ENCODE results near the gene PPTC7.
"Not testable (repeated sequence)": the region's sequence is repeated elsewhere in the genome, so short reads cannot be mapped to it uniquely, and the experiment has no call there.

Gene PPTC7

GRCh38 chr12:110585231-110585799 lies 2.2 kb upstream of the PPTC7 start:
- DNase-seq (ENCODE audit: low spot score): peak; percentile 71

- DNase-seq (ENCODE audit: low spot score): peak; percentile 53
These were observed 612 bp downstream of the PPTC7 start for GRCh38 chr12:110582276-110583136.

- no peak for DNase-seq (ENCODE audit: low spot score)
These were observed 1.2 kb downstream of the PPTC7 start for GRCh38 chr12:110581931-110582275.

GRCh38 chr12:110579535-110580253 lies 3.4 kb downstream of the PPTC7 start:
- DNase-seq (ENCODE audit: low spot score): no peak

DNA sequence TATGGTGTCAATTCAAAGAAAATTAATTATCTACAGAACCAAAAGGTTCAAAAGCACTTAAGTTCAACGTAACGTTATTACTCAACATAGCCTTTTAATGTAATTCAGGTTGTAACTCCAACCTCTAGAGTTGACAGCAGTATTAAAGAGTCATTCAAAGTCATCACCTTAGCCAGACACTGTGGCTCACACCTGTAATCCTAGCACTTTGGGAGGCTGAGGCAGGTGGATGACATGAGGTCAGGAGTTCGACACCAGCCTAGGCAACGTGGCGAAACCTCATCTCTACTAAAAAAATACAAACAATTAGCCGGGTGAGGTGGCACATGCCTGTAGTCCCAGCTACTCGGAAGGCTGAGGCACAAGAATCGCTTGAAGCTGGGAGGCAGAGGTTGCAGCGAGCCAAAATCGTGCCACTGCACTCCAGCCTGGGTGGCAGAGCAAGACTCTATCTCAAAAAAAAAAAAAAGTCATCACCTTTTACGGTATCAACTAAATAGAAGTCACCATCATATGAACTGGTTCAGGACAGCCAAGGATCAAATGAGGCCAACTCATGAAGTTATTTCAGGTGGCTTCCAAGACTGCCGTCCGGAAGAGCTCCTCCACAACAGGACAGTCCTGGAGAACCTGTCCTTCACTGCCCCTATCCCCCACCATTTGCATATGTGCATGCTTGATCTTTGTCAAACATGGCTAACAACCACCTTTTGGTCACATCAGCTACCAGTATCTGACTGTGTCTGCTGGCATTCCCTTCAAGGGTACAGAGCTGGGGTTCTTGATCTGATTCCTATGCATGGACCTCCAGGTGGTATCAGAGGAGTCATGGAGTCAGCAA lies 4.2 kb downstream of the PPTC7 start:
- no peak for DNase-seq (ENCODE audit: low spot score)

DNA sequence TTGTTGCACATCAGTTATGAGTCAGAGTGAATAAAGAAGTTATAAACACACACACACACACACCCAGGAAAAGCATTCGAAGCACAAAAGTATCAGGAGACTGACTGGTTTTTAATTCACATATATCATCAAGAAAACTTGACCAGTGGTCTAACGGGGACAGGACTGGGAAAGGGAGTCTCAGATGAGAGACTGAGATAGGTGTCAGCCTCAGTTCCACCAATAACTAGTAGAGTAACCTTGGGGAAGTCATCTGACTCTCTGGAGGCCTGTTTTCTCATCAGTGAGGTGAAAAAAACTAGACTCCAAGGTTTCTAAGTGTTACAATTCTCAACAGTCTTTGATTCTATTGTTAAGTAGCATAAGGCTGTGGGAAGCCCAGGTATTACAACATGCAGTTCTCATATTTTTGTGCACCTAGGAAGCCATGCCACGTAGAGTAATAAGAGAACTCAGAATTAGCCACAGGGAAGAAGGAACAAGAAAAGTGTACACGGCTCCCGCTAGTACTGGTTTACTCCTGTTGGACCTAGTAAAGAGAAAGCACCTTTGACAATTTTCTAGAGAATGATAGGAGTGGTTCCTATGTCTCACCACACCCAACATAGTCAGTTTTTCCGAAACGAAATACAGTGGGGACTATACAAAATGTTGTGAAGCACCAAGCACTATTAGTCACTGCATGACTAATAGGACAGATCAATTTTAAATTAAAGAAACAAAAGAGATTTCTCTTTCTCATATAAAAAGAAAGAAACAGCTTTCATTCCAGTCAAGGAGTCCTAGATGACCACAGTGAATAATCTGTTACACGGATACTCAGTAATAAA lies 5.0 kb downstream of the PPTC7 start:
- no peak for DNase-seq (ENCODE audit: low spot score)

GRCh38 chr12:110576504-110576903 lies 6.6 kb downstream of the PPTC7 start:
- no peak for DNase-seq (ENCODE audit: low spot score)

GRCh38 chr12:110575326-110575725 lies 7.8 kb downstream of the PPTC7 start:
- no peak for DNase-seq (ENCODE audit: low spot score)

DNA sequence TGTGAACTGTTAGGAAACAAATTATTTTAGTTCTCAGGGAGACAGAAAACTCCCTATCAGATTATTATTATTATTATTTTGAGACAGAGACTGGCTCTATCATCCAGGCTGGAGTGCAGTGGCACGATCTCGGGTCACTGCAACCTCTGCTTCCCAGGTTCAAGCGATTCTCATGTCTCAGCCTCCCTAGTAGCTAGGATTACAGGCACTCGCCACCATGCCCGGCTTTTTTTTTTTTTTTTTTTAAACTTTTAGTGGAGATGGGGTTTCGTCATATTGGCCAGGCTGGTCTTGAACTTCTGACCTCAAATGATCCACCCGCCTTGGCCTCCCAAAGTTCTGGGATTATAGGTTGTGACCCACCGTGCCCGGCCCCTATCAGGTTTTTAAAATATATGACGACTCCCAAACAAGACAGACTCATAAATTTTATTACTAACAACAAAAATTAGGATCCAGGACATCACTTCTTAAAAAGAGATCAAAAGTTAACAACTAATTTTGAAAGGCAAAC lies 8.3 kb downstream of the PPTC7 start:
- DNase-seq (ENCODE audit: low spot score): not testable (repeated sequence)

- DNase-seq (ENCODE audit: low spot score): no peak
These were observed 9.1 kb downstream of the PPTC7 start for GRCh38 chr12:110574044-110574443.

DNA sequence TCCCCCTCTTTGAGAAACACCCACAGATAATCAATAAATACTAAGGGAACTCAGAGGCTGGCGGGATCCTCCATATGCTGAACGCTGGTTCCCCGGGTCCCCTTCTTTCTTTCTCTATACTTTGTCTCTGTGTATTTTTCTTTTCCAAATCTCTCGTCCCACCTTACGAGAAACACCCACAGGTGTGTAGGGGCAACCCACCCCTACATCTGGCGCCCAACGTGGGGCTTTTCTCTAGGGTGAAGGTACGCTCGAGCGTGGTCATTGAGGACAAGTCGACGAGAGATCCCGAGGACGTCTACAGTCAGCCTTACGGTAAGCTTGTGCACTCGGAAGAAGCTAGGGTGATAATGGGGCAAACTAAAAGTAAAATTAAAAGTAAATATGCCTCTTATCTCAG lies 12.3 kb downstream of the PPTC7 start:
- DNase-seq (ENCODE audit: low spot score): not testable (repeated sequence)

- DNase-seq (ENCODE audit: low spot score): not testable (repeated sequence)
These were observed 13.3 kb downstream of the PPTC7 start for GRCh38 chr12:110569838-110570237.

DNA sequence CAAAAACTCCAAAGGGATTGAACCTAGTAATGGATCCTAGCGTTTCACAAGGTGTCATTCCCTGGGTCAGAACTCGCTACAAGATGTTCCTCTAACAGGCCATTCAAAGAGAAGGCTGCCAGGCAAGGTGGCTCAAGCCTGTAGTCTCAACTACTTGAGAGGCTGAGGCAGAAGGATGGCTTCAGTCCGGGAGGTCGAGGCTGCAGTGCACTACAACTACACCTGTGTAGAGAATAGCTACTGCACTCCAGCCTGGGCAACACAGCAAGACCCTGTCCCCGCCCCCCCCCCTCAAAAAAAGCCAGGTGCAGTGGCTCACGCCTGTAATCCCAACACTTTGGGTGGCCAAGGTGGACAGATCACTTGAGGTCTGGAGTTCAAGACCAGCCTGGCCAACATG lies 14.4 kb downstream of the PPTC7 start:
- no peak for DNase-seq (ENCODE audit: low spot score)

GRCh38 chr12:110566993-110567392 lies 16.1 kb downstream of the PPTC7 start:
- no peak for DNase-seq (ENCODE audit: low spot score)

GRCh38 chr12:110565894-110566871 lies 16.9 kb downstream of the PPTC7 start:
- DNase-seq (ENCODE audit: low spot score): peak; percentile 49

GRCh38 chr12:110564471-110564991 lies 18.6 kb downstream of the PPTC7 start:
- no peak for DNase-seq (ENCODE audit: low spot score)

GRCh38 chr12:110563702-110564470 lies 19.2 kb downstream of the PPTC7 start:
- DNase-seq (ENCODE audit: low spot score): no peak

- not testable (repeated sequence) for DNase-seq (ENCODE audit: low spot score)
These were observed 20.7 kb downstream of the PPTC7 start for GRCh38 chr12:110562386-110562785.

Data from putamen (tissue), 1 donor.